ENCODE results near the gene AIMP1. TPM values are rescaled to one million over a fixed set of nuclear protein-coding genes. Genes with fewer than 3 reads are reported as not detected.
"Not testable (repeated sequence)": the region's sequence is repeated elsewhere in the genome, so short reads cannot be mapped to it uniquely, and the experiment has no call there.

AIMP1 gene
- total and polyA plus RNA-seq, 2 experiments from 2014 or later = 33.7 to 53.7 TPM

DNA sequence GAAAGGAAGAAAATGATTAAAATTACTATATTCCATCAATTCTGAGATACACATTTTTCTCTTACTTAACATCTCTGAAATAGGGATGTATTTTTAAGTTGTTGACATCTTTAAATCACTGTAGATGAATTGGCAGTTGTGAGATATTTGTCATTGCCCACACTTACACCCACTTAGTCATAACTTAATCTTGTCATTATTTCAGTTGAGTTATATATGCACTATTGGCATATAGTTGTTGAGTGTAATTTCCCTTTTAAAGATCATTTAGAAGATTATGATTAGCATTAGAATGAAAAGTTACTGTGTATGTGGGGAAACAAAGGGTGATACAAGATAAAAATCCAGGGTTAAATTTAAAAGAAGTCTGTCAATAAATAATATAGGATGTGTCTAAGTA is 2.2 kb downstream of the AIMP1 start:
- TF ChIP-seq, protein P1, sequence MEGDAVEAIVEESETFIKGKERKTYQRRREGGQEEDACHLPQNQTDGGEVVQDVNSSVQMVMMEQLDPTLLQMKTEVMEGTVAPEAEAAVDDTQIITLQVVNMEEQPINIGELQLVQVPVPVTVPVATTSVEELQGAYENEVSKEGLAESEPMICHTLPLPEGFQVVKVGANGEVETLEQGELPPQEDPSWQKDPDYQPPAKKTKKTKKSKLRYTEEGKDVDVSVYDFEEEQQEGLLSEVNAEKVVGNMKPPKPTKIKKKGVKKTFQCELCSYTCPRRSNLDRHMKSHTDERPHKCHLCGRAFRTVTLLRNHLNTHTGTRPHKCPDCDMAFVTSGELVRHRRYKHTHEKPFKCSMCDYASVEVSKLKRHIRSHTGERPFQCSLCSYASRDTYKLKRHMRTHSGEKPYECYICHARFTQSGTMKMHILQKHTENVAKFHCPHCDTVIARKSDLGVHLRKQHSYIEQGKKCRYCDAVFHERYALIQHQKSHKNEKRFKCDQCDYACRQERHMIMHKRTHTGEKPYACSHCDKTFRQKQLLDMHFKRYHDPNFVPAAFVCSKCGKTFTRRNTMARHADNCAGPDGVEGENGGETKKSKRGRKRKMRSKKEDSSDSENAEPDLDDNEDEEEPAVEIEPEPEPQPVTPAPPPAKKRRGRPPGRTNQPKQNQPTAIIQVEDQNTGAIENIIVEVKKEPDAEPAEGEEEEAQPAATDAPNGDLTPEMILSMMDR (IDR thresholded peaks at IDR 0.05; ENCODE audit: poor library complexity) = no peak
- no peak for TF ChIP-seq EZH2phosphoT487 (IDR thresholded peaks at IDR 0.05; ENCODE audit: low read depth, severe bottlenecking, unreplicated experiment)
- TF ChIP-seq EZH2 (IDR thresholded peaks at IDR 0.05; ENCODE audit: borderline replicate concordance) = no peak
- Histone ChIP-seq H3K4me2 (peak overlapping the region; percentile 89), H3K4me1 (ENCODE audit: insufficient read depth) (peaks cover 10% of the 10 kb centered on the region), H3K27me3 (no peaks in the 10 kb centered on the region), H3K27ac (no peak overlapping the region), H3K4me3 (no peak overlapping the region), H3K79me2 (peaks cover 78% of the 10 kb centered on the region), H3K9me2 (replicated peaks; ENCODE audit: insufficient read depth) (no peaks in the 10 kb centered on the region), H3K9me3 (ENCODE audit: low read depth) (no peaks in the 10 kb centered on the region), H3K36me3 (replicated peaks; ENCODE audit: insufficient read depth, low read depth) (no peaks in the 10 kb centered on the region), H4K20me1 (ENCODE audit: insufficient read depth, poor library complexity, severe bottlenecking) (peaks cover 2% of the 10 kb centered on the region), H2AFZ (no peak overlapping the region)
- DNase-seq (ENCODE audit: low spot score) = no peak

DNA sequence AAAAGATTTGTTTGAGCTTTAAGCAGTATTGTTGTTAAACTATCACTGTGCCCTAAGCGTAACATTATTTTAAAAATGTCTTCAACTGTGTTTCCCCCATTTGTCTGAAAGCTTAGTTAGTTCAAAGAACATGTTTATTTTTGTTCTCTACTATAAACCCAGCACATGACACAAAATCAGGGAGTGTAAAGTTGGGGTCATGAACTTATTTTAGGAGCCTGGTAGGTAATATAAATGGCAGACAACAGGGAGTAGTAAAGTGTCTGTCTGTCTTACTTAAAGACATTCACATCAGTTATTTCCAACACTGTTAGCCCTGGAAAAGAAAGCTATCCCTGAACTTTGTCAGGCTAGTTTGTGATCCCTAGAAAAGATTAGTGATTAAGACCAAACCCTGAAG is 3.9 kb downstream of the AIMP1 start:
- peaks cover 74% of the 10 kb centered on the region for H3K79me2 ChIP-seq
- peak overlapping the region; percentile 89 for H3K4me2 ChIP-seq
- no peak overlapping the region for H3K4me3 ChIP-seq
- 83% methylated on average over 1 of the region's 1 CpG for WGBS (ENCODE audit: low lambda C conversion rate, missing lambda C conversion rate)
- H3K9me2 ChIP-seq (replicated peaks; ENCODE audit: insufficient read depth) = no peaks in the 10 kb centered on the region
- peak overlapping the region; percentile 2 for H3K27ac ChIP-seq
- no peak for DNase-seq (ENCODE audit: low spot score)
- no peaks in the 10 kb centered on the region for H3K36me3 ChIP-seq (replicated peaks; ENCODE audit: insufficient read depth, low read depth)
- peaks cover 6% of the 10 kb centered on the region for H3K4me1 ChIP-seq (ENCODE audit: insufficient read depth)
- H2AFZ ChIP-seq = no peak overlapping the region
- H3K27me3 ChIP-seq = no peaks in the 10 kb centered on the region
- TF ChIP-seq EZH2 (IDR thresholded peaks at IDR 0.05; ENCODE audit: borderline replicate concordance) = no peak
- TF ChIP-seq, protein P1 (IDR thresholded peaks at IDR 0.05; ENCODE audit: poor library complexity) = no peak
- no peak for TF ChIP-seq EZH2phosphoT487 (IDR thresholded peaks at IDR 0.05; ENCODE audit: low read depth, severe bottlenecking, unreplicated experiment)
- peaks cover 2% of the 10 kb centered on the region for H4K20me1 ChIP-seq (ENCODE audit: insufficient read depth, poor library complexity, severe bottlenecking)
- H3K9me3 ChIP-seq (ENCODE audit: low read depth) = no peaks in the 10 kb centered on the region

DNA sequence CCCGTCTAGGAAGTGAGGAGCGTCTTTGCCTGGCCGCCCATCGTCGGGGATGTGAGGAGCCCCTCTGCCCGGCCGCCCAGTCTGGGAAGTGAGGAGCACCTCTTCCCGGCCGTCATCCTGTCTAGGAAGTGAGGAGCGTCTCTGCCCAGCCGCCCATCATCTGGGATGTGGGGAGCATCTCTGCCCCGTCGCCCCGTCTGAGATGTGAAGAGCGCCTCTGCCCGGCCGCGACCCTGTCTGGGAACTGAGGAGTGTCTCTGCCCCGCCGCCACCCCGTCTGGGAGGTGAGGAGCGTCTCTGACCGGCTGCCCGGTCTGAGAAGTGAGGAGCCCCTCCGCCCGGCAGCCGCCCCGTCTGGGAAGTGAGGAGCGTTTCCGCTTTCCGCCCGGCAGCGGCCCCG is 4.8 kb downstream of the AIMP1 start:
- not testable (repeated sequence) for H3K27me3 ChIP-seq; H3K36me3 ChIP-seq (replicated peaks; ENCODE audit: insufficient read depth, low read depth); H4K20me1 ChIP-seq (ENCODE audit: insufficient read depth, poor library complexity, severe bottlenecking); H3K9me3 ChIP-seq (ENCODE audit: low read depth); H3K4me3 ChIP-seq; H3K27ac ChIP-seq; H3K9me2 ChIP-seq (replicated peaks; ENCODE audit: insufficient read depth); DNase-seq (ENCODE audit: low spot score); H3K4me1 ChIP-seq (ENCODE audit: insufficient read depth); H2AFZ ChIP-seq; H3K4me2 ChIP-seq
- peaks cover 74% of the 10 kb centered on the region for H3K79me2 ChIP-seq
- WGBS (ENCODE audit: low lambda C conversion rate, missing lambda C conversion rate) = over 99% methylated on average over 19 of the region's 34 CpGs

DNA sequence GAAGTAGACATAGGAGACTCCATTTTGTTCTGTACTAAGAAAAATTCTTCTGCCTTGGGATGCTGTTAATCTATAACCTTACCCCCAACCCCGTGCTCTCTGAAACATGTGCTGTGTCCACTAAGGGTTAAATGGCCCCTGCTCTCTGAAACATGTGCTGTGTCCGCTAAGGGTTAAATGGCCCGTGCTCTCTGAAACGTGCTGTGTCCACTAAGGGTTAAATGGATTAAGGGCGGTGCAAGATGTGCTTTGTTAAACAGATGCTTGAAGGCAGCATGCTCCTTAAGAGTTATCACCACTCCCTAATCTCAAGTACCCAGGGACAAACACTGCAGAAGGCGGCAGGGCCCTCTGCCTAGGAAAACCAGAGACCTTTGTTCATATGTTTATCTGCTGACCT is 5.5 kb downstream of the AIMP1 start:
- not testable (repeated sequence) for H4K20me1 ChIP-seq (ENCODE audit: insufficient read depth, poor library complexity, severe bottlenecking); DNase-seq (ENCODE audit: low spot score); H3K4me3 ChIP-seq; H3K27ac ChIP-seq; H2AFZ ChIP-seq; H3K4me2 ChIP-seq; H3K36me3 ChIP-seq (replicated peaks; ENCODE audit: insufficient read depth, low read depth); H3K27me3 ChIP-seq; H3K4me1 ChIP-seq (ENCODE audit: insufficient read depth); H3K9me3 ChIP-seq (ENCODE audit: low read depth); H3K9me2 ChIP-seq (replicated peaks; ENCODE audit: insufficient read depth)
- 37% methylated on average over 6 of the region's 6 CpGs for WGBS (ENCODE audit: low lambda C conversion rate, missing lambda C conversion rate)
- H3K79me2 ChIP-seq = peaks cover 71% of the 10 kb centered on the region

DNA sequence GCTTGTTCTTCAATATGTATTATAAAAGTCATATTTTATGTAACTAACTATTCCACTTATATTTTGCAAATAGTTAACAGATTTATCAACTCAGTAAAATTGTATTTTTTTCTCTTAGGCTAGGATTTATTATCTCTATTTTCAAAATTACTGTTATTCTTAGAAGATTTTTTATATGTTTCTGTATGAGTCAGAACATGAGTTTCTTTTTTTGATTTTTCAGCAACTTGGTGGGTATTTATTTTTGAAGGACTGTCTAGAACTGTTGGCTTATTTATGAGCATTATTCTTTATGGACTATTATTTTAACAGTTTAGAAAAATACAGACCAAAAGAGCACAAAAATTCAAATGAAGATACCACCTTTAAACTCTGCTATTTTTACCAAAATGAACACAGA is 6.8 kb downstream of the AIMP1 start:
- Histone ChIP-seq H2AFZ (no peak overlapping the region), H4K20me1 (ENCODE audit: insufficient read depth, poor library complexity, severe bottlenecking) (peaks cover 2% of the 10 kb centered on the region), H3K36me3 (replicated peaks; ENCODE audit: insufficient read depth, low read depth) (peaks cover 2% of the 10 kb centered on the region), H3K4me2 (no peak overlapping the region), H3K9me3 (ENCODE audit: low read depth) (no peaks in the 10 kb centered on the region), H3K4me3 (no peak overlapping the region), H3K27ac (no peak overlapping the region), H3K9me2 (replicated peaks; ENCODE audit: insufficient read depth) (no peaks in the 10 kb centered on the region), H3K79me2 (peaks cover 58% of the 10 kb centered on the region), H3K4me1 (ENCODE audit: insufficient read depth) (no peaks in the 10 kb centered on the region), H3K27me3 (no peaks in the 10 kb centered on the region)
- TF ChIP-seq, protein P1 (IDR thresholded peaks at IDR 0.05; ENCODE audit: poor library complexity) = no peak
- TF ChIP-seq EZH2phosphoT487 (IDR thresholded peaks at IDR 0.05; ENCODE audit: low read depth, severe bottlenecking, unreplicated experiment) = no peak
- no peak for TF ChIP-seq EZH2 (IDR thresholded peaks at IDR 0.05; ENCODE audit: borderline replicate concordance)
- DNase-seq (ENCODE audit: low spot score) = no peak

Measured in hepatocyte (in vitro differentiated cells).